DMS79 treated with DMSO at 0.1 percent for 48 hours (cell line): ENCODE measurements around the gene MEIS2.

Experiments
- DNase-seq: peaks from one replicate; lab custom pipeline; 2025; lab: John Stamatoyannopoulos, UW

Gene MEIS2

DNA sequence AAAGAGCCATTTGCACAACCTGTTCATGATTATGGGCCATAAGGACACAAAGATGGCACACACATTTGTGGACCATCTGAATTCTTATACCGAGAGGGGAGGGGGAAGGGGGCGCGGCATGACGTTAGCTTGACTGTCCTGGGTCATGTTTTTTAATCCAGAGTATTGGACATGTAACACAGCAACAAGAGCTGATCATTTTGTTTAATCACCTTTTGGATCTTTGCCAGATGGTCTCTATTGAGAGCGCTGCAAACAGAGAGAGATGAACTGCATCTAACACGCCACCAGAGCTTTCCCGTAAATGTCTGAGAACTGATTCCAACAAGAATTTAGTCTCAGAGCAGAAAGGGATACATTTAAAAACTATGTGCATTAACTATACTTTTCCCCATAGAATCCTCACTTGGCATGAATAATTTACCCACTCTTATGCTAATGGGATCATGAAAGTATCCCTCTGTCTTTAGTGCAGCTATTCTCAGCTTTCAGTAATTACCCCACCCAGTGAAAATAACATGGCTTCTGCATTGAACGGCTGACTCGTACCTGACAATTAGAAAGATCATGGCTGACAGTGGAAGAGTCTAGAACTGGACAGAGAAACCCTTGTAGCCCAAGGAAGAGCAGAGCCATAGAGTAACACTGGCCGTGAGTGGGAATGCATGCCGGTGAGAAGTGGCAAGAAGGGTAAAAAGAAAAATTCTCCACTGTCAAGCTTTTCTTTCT is 22.6 kb downstream of the MEIS2 start:
- no peak for DNase-seq

DNA sequence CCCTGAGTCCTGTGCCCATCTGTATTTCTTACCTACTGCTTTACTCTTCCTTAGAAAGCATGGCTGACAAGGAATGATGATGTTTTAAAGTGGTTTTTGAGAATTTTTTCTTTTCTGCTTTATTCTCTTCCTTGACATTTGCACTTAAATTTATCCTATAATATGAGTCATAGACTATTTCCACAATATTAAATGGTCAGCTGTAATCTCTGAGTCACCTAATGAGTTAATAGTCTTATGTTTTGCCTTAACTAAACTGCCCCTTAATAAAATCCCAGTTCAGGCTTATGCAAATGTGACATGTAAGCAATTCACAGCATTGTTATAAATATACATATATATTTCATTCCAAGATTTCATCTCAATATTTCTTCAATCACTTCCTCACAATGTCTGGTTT is 23.8 kb downstream of the MEIS2 start:
- DNase-seq = no peak

DNA sequence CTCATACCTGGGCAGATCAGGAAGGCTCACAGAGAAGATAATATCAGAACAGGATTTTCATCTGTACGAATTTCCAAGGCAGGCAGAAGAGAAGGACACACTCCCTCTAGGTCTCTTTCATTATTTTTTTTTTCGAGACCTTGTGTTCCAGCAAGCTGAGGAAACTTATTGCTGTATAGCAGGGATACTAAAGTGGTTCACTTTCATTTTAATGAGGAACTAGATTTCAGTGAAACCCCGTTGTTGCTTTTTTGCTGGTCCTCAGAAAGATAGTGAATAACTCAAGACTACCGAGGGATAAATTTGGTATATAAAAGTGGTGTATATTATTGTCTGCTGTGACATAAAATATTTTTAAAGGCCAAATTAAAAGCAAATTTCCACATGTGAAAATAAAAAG is 24.6 kb downstream of the MEIS2 start:
- no peak for DNase-seq

DNA sequence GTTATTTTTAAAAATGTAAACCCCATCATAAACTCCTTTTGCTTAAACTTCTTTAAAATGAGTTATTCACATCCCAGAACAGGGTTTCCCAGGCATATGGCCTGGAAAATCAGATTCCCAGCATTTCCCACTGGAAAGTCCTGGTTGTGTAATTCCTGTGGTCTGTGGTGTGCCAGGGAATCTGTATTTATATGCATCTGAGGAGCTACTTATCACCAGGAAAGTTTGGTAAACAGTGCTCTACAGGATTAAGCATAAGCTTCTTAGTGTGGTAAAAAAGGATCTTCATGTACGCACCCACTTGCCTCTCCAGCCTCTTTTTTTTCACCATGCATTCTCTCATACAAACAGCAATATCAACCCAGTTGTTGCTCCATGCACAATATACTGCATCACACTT is 28.2 kb downstream of the MEIS2 start:
- no peak for DNase-seq

DNA sequence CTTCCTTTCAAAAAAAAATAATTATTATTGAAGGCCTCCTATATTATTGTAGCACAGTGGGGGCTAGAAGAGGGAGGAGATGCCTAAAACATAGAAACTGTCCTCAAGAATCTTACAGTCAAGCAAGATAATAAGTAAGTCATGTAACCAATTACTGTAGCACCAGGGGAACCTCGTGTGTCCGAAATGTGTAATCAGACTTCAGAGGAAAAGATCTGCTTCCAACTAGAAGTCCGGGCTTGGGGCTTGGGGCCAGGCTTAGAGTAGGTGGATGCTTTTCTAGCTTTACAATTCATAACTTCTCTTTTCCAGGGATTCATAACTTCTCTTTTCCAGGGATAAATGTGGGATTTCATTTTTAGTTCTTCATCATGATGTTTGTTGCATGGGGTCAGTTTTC is 29.2 kb downstream of the MEIS2 start:
- DNase-seq = no peak

DNA sequence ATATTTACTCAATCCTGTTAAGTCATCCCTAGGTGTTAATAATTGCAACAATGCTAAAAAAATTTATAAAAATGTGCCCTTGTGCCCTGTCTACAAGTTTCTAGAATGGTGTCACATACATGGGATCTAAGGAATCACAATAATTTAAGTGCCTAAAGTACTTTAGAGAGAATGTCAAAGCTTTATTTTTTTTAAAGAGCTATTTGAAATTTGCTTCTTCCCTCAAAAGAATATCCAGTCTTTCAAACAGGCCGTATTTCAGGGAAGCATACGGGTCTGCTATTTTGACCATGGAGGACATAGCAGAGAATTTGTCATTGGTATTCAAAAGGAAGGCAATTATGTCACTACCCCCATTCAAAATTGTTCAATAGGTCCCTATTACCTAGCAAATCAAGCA is 29.7 kb downstream of the MEIS2 start:
- no peak for DNase-seq

DNA sequence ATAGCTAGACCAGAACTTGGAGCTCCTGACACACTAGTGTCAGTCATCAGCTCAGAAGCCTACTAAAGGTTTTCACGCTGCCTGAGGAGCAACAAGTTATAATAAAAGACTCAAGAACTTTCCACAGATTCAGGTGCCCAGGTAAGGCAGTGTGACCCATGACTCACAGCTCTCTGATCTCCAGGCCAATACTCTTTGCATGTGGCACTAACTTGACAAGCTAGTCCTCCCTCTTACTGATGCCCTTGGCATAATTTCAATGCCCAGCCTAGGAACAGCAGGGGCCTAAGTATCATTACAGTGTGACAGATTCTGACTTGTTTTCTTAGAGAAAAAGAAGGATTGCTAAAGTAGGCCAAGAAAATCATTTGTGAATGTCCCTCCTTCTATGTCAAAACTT is 38.4 kb downstream of the MEIS2 start:
- no peak for DNase-seq

DNA sequence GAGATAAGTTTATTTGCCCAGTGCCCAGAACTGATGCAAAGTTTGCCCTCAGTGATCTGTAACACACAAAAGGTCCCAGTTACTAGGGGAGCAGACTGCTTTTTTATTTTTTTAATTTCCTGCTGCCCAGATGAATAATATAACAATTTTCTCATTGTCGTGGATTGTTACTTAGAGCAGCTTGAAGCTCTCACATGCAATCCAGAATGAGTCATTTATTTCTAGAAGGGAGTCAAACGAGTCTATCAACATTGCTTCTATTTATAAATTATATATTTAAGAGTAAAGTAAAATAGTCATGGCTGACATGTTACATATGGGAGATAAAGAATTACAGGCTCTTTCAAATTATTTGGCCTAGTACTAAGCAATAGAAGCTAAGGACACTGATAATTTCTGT is 41.3 kb downstream of the MEIS2 start:
- DNase-seq = no peak

DNA sequence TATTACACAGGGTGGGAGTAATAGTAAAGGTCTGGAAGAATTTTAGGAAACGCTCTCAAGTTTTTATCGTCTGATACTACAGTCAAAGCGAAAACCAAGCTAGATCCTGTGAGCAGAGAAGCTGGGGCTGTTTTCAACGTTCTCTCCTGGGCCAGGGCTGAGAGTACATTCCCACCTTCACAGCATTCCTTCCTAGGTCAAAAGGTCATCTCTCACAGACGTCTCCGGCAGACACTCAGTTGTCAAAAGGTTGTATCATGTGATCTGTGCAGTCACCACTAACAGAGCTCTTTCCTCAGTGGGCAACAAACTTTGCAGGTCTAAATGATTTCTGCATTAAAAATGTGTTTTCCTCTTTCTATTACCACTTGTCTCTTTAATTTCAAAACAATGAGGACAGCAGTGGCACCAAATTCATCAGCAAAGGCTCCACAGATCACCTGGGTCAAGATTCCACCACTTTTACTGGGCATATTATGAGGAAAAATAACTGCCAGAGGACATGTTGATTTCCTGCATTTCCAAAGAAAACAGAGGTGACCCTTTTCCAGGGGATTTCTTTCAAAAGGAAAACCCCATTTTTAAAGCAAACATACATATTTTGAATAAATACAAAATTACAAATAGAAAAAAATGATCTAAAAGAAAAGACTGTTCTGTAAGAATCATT is 41.9 kb downstream of the MEIS2 start:
- no peak for DNase-seq

DNA sequence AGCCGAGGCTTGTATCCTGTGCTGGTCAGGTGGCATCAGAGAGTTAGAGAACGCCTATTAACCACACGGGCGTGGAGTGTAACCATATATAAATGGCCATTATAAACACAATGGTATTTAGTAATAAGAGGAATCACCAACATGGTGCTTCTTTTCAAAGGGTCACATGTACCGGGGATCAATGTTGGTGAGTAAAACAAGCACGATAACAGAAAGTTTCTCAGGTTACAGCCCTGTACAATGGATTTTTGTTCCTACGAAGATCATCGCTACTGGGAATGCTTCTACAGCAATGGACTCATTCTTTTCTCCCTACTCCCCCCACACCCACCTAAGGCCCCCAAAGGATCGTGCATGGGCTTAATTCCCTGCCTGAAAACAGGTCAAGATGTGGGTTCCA is 42.5 kb downstream of the MEIS2 start:
- DNase-seq = no peak

DNA sequence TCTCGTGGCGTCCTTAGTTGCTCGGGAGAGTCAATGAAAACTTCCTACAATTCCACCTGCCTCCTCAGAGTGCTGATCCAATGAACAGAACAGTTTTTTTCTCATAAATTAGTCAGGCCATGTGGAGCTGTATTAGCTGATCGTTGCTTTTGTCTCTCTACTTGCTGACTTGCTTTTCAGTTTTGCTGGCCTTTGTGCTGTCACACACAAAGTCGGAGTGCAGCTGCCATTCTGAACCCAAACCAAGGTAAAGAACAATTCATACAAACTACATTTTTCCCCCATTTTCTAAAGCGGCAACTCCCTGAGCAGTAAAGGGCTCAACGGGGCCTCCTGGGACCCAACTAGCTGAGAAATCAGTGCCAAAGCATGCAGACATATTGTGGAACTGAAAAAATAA is 43.1 kb downstream of the MEIS2 start:
- DNase-seq = no peak

DNA sequence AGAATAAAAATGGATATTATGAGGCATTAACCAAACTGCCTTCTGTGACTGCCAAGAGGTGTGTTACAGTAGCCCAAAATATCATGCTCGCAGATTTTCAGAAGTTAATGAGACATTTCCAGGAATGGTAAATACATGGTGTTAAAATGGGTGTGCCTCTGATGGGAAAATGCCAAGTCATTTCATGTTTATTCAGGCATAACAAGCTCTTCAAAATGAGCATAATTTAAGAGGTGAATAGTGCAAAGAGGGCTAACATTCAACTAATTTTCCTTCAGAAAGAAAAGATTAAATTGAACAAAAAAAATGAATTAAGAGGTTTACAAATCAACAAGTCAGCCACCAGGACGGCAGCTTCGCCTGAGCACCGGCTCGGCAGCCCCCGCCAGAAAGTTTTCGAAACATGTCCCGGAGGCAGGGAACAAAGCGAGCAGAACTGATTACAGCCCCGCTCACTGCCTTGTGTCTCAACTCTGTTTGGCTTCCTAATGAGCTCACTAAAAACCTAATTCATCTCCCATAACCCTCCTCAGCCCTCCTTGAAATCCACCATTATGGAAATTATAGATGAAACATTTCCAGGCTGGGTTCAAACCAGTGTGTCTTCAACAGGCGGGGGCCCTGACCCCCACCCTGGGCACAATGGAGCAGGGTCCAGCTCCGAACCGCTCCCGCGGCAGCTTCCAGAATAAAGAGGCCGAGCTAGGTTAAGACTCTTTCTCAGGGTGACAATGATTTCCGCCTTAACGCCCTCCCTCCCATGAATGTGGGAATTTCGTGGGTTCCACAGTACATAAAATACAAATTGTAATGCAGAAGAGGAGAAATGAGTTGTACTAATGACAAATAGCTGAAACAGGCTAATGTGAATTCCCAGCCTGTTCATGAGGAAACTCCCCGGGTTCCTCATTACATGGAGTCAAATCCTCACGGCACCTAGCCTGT is 43.9 kb downstream of the MEIS2 start:
- peak; percentile 48 for DNase-seq

DNA sequence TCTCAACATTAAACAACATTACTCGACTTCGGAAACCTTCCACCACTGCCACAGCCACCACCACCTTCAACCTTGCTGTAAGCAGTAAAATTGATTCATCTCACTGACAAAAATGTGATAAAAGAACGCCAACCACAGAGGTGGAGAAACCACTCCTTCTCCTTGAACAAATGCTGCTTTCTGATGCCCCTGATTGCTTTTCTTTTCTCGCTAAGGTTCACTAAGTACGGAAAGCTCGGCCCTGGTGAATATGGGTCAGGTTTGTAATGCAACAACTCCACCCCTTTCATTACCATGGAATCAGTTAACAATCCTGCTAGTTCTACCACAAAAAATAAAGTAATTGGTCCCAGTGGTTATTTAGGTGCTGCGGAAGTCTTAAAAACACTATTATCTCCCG is 44.9 kb downstream of the MEIS2 start:
- DNase-seq = peak; percentile 2

DNA sequence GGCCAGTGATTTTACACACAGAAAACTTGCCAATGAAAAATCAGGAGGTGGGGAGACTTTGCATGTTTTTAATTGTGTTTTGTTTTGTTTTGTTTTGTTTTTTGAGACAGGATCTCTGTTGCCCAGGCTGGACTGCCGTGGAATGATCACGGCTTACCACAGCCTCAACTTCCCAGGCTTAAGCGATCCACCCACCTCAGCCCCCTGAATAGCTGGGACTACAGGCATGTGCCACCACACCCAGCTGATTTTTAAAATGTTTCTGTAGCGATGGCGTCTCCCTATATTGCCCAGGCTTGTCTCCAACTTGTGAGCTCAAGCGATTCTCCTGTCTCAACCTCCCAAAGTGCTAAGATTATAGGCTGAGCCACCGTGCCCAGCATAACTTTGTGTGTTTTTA is 46.0 kb downstream of the MEIS2 start:
- DNase-seq = no peak

DNA sequence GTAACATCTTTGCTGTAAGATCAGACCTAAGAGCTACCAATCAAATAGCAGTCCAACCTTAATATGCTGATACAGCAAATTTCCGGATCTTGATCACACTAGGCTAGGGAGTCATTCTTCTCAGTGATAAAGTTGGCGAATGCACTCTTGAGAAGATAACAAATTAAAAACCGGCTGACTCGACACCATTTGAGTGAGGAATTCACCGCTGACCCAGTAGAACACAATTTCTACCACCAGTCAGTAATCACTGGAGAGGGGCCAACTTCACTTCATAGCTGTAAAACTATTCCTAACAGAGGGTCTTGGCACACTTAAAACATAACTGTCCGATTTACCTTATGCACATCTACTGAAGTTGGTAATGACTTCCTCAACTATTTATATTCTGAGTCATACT is 47.2 kb downstream of the MEIS2 start:
- DNase-seq = no peak

DNA sequence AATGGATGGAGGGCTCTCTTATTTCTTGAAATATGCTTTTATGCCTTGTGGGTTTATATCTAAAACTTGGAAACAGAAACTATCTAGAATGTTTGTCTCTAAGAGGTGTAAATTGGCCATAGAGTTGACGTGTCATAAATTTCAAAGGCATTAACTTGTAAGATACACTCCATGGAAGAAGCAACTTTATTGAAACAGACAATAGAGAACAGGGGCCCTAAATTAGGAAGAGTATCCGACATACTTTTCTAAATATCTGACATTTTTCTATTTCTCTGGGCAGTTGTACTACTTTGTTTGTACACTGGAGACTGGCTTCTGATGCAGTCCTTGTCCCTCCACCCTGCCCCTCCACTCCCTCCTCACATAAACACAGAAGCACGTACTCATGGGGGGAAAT is 50.0 kb downstream of the MEIS2 start:
- DNase-seq = no peak

DNA sequence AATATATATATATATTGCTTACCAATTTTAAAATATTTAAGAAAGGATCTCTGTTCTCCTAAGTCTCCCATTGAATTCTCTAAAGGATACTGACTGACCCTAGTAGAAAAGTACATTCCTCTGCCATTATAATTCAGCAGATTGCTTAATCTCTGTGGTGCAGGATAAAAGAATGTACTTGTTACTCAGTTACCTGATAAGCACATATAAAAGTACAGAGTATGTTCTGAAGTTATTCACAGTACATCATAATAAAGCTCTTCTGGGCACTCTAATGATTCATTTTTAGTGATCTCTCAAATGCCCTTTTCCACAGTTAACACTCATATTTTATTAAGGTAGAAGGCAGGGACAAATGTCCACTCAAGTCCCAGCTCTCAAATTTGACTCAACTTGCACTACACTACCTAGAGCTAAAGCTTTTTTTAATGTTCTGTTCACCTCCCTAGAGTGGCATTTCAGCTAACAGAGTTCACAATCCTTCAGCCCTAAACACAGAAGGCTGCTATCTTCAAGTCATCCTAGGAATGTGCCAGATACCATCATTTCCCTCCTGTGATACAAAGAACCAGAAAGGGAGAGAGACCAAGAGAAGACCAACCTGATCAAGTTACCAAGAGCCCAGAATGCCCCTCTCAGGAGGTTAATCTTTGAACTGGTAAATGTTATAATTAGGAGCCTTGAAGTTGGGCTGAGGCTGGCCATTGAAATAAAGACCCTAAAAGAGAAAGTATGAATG is 53.3 kb downstream of the MEIS2 start:
- DNase-seq = no peak

DNA sequence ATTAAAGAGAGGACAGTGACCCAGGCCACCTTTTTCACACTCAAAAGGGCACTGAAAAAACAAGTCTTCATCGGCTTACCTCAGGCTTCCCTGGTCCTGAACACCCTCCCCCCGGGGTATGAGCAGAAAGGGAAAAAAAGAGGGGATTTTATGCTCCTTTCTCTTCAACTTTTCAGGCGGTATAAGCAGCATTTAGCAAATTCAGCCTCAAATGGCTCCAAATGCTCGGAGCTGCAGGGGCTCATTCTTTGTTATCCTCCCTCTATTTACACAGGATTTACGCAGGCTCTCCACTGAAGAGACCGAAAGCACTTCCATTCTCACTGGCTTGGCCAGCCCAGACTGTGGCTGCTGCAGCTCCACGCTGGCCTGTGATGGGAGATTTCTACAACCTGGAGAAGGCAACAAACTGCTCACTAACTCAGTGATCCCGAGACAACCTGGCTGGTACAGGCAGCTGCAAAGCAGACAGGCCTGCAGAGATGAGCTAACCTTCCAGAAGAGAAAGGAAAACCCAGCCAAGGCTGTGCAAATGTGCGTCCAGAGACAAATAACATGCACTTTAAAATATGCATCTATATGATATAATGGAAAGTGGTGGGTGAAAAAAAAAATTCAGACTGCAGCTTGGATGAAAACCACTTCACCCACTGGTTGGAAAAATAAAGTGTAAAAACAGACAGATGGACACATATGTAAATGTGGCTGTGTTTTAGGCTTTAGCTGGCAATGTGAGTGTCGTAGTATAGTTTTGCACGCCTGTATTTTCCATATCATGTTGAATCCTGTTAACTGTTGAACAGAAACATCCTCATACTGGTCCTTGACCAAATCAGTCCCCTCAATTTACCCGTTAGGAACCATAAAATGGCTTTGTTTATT is 54.2 kb downstream of the MEIS2 start:
- DNase-seq = peak; percentile 51

DNA sequence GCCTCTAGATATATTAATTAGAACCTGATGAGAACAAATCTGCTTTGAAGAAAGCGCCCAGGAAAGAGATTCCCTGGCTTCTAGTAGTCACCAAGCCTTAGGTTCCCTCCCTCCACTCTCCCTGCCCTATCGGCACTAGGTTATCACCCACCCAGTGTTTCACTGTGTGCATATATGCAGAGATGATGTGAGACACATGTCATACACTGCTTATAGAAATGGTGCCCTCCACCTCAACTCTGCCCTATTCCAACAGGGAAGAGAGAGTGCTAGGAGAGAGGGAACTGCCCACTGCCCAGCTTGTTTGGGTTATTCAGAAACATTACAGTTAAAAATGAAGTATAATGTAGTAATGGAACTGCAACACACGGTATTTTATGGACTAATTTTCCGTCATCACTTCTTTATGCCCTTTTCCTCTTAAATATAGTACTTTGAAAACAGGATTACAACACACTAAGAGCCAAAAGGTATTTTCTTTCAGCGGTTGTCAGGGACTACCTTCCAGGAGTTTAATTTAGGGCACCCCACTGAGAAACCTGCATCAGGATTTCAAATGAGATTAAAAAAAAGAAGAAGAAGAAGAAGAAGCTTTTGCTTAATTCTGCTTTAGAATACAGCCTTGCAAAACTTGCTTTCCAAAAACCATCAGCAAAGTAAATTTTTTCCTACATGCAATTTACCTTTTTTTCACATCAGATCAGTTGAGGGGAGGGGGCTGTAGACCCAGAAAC is 55.3 kb downstream of the MEIS2 start:
- no peak for DNase-seq

DNA sequence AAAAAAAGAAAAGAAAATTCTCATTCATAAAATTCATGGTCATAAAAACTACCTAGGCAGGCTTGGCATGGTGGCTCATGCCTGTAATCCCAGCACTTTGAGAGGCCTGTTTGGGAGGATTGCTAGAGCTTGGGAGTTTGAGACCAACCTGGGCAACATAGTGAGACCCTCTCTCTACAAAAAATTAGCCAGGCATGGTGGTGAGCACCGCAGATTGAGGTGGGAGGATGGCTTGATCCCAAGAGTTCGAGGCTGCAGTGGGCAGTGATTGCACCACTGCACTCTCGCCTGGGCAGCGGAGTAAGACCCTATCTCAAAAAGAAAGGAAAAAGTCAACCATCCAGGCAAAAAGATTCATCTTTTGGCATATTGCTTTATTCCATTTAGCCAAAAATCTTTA is 58.5 kb downstream of the MEIS2 start:
- DNase-seq = no peak
